ENCODE data around the gene CHFR.
"Not testable (repeated sequence)": the region's sequence is repeated elsewhere in the genome, so short reads cannot be mapped to it uniquely, and the experiment has no call there.

Gene CHFR

DNA sequence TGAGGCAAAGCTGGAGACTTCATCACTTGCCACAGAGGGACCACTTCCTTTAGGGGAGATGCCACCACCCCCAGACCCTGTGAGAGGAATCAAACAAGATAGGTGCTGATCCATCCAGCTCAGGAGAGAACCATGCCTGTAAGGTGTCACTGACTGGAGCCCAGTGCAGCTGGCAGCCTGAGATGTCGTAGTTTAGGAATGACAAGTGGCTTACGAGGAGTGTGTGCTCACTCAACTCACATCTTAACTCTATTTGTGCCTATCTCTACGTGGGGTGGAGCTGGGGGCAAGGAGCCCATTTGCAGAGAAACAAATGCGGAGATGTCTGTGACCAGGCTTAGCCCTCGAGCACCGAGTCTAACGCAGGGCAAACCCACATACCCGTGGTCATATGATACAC, 25.8 kb downstream of the CHFR start:
- DNase-seq (ENCODE audit: low read depth) = no peak
- no peak for TF ChIP-seq CTCF (IDR thresholded peaks at IDR 0.05; ENCODE audit: low read length, missing control alignments)
- H3K4me3 ChIP-seq (replicated peaks; ENCODE audit: low read depth, low read length) = no peak overlapping the region

- TF ChIP-seq CTCF (IDR thresholded peaks at IDR 0.05; ENCODE audit: low read length, missing control alignments) = no peak
- no peak for DNase-seq (ENCODE audit: low read depth)
- H3K4me3 ChIP-seq (replicated peaks; ENCODE audit: low read depth, low read length) = no peak overlapping the region
These were observed 28.6 kb downstream of the CHFR start for GRCh38 chr12:132858718-132859266.

- not testable (repeated sequence) for H3K4me3 ChIP-seq (replicated peaks; ENCODE audit: low read depth, low read length); DNase-seq (ENCODE audit: low read depth)
These were observed 30.4 kb downstream of the CHFR start for GRCh38 chr12:132857019-132857418.

GRCh38 chr12:132856581-132856980, 30.8 kb downstream of the CHFR start:
- no peak overlapping the region for H3K4me3 ChIP-seq (replicated peaks; ENCODE audit: low read depth, low read length)
- no peak for TF ChIP-seq CTCF (IDR thresholded peaks at IDR 0.05; ENCODE audit: low read length, missing control alignments)
- no peak for DNase-seq (ENCODE audit: low read depth)

DNA sequence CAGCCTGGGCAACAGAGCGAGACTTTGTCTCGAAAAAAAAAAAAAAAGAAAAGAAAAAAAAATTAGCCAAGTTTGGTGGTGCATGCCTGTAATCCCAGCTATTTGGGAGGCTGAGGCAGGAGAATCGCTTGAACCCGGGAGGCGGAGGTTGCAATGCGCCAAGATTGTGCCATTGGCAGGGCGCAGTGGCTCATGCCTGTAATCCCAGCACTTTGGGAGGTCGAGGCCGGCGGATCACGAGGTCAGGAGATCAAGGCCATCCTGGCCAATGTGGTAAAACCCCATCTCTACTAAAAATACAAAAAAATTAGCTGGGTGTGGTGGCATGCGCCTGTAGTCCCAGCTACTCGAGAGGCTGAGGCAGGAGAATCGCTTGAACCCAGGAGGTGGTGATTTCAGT, 32.2 kb downstream of the CHFR start:
- not testable (repeated sequence) for DNase-seq (ENCODE audit: low read depth); H3K4me3 ChIP-seq (replicated peaks; ENCODE audit: low read depth, low read length)

DNA sequence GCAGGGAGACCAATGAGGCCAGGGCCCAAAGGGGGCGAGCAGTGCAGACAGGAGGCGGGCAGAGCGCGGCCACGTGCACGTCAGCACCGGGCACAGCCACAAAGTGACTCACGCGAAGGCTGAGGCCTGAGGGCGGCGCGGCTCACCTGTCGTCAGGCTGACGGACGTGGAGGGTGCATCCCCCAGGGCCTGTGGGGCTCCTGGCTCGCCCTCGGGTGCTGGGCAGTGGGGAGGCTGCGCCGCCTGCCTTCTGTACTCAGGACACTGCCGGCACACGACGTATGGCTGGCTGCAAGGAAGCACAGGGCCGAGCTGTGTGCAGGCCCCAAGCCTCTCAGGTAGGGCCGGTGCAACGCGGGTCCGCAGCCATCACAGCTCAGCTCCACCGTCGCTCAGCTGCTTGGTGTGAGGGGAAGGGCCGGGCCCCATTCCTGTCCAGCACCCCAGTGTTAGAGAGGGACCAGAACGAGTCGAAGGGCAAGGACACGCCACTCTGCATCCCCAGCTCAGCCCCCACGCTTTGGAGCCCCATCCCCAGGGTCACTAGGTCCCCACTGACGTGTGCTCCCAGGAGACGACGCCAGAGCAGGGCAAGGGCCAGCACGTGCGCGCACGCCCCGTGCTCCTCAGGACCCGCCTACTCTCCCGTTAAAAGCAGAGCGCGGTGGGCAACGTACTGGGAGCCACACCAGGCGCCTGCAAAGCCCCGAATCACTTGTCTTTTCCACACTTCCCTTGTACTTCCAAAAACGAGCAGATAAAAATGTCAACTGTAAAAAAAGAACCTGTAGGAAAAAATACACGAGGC, 33.9 kb downstream of the CHFR start:
- TF ChIP-seq CTCF (IDR thresholded peaks at IDR 0.05; ENCODE audit: low read length, missing control alignments) = no peak
- H3K4me3 ChIP-seq (replicated peaks; ENCODE audit: low read depth, low read length) = no peak overlapping the region
- DNase-seq (ENCODE audit: low read depth) = no peak

DNA sequence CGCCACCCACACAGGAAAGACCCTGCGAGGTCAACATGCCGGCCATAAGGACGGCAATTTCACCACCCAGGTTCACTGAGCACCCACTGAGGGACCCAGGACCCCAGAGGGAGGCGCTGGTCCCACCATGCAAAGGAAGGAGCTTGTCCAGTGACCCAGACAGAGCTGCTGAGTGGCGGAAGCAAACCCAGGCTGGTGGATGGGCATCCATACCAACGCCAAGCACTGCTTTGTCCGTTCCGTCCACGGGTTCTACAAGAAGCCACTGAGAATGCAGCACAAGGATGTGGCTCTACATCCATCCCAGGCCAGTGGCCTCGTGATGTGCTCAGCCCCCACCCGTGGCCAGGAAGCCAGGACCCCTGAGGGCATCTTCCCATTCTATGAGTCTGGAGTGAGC, 34.9 kb downstream of the CHFR start:
- DNase-seq (ENCODE audit: low read depth) = no peak
- H3K4me3 ChIP-seq (replicated peaks; ENCODE audit: low read depth, low read length) = no peak overlapping the region
- no peak for TF ChIP-seq CTCF (IDR thresholded peaks at IDR 0.05; ENCODE audit: low read length, missing control alignments)

DNA sequence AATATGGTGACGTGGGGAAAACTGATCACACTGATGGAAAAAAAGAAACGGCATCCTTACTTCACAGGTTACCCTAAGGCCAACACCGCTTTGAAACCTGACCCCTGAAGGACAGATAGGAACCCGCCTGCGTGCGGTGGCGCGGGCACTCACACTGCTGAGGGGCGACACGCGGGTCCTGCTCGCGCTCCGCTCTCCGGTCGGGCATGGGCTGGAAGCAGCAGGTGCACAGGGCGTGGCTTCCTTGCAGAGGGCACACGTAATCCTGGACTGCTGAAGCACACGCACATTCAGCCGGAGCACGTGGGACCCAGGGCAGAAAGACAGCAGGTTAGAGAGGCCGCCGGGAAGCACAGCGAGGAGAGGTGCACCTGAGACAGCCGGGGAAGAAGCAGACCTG, 35.9 kb downstream of the CHFR start:
- DNase-seq (ENCODE audit: low read depth) = no peak
- no peak for TF ChIP-seq CTCF (IDR thresholded peaks at IDR 0.05; ENCODE audit: low read length, missing control alignments)

More for the DNA sequence above, 35.9 kb downstream of the CHFR start:
- no peak overlapping the region for H3K4me3 ChIP-seq (replicated peaks; ENCODE audit: low read depth, low read length)
